NCI-H2227 (cell line): ENCODE results near the gene VWA8.
A peak's percentile ranks its signal among the peaks of the same experiment; 100 is the strongest.
"Not testable (repeated sequence)": the region's sequence is repeated elsewhere in the genome, so short reads cannot be mapped to it uniquely, and the experiment has no call there.

Source experiments
- DNase-seq: peaks from one replicate; lab custom pipeline; 2025; ENCODE audit not compliant: unreplicated experiment; lab: John Stamatoyannopoulos, UW

The VWA8 gene

DNA sequence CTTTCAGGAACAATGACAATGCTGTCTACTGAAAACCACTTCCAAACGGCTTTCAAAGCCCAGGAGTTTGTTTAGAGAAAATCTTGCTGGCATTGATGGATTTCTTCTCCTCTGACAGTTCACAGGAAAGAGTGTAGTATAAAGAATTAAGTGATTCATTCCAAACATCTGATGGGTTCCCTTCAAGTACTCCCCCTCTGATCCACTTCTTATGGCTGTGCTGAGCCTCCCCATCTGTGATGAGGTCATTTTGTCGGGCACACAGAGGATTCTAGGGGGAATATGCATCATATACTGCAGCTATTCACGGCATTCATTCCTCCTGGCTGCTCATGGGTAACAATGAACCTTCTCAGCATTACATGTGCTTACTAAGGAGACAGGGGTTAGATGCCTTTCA is 395.7 kb downstream of the VWA8 start:
- peak; percentile 19 for DNase-seq

DNA sequence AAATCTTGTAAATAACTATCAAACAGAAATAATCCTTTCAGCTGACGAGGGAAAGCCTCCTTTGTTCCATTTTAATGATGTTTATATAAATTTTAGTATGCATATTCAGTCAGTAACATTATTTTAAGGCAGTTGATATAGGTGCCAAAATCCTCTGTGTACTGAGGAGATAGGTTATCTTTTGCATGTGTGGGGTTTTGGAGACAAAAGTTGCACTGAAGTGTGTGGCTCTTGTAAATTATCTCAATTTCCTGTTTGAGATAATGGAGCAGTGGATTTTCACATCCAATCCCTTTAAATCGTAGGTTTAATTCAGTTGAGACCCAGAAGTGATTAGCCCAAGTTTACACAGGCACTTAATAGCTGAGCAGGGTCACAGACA is 396.9 kb downstream of the VWA8 start:
- DNase-seq = no peak

DNA sequence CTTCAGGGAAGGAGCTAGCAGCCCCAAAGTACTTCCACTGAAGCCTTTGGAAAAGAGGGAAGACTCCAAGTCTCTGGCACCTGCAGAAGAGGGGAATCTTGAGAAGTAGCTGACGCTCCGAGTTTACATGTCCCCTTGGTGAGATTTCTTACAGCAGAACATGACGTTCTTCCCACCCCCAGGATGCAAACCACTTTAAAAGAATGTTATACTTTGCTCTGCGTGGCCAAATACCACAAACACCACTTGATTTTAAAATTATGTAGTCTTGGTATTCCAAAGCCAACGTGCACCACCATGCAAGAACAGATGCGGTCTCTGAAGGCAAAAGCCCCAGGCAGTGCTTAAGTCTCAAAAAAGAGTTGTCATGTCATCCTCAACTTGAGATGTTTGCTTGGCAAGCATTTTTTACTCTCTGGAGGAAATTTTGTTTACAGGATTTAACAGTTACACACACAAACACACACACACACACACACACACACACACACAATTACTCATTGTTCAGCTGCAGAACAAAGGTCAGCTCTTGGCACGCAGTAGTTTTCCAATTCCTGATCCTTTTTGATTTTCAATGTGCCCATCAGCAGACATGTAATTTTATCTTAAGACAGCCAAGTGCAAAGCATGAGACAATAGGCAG is 397.4 kb downstream of the VWA8 start:
- DNase-seq = peak; percentile 20

DNA sequence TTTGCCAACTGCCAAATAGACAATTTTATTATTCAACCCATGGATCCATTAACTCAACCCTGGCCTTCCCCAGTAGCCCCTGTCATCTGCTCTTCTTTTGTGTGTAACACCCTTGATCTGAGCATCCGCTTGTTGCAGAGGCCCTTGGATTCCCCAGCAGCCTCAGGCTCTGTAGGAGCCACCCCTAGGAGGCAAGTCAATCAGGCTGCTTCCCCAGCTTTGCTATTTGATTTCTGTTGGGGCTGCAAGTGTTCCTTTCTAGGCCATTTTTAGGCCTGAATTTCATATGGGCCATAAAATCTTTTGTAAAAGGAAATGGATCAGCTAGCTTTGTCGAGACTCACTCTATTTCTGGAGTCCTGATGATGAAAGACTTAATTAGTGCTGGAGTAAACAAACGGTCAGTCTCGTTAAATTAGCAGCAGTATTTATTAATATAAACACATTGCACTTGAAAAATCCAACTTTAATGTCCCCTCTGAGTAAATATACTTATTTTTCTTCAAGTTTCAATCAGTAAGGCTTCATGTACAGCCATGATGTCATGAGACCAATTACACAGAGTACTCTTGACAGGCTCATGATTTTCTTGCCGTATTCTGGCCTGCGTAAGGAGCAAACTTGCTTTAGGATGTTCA is 398.2 kb downstream of the VWA8 start:
- DNase-seq = no peak

DNA sequence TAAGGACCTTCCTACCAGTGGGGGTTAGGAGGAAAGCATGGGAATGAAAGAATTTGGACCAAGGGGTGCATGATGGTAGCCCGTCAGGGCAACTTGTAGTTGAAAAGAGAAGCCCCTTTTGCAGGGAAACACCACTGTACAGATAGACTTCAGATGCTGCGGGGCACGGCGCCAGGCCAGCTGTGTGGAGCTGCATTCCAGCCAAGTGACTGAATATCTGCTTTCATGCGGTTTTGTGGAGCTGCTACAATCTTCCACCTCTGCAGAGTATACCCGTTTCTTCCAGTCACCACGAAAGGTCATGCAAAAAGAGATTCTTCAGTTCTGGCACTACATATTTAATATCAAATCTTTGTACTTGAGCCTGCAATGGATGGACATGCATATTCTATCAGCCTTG is 398.8 kb downstream of the VWA8 start:
- no peak for DNase-seq

DNA sequence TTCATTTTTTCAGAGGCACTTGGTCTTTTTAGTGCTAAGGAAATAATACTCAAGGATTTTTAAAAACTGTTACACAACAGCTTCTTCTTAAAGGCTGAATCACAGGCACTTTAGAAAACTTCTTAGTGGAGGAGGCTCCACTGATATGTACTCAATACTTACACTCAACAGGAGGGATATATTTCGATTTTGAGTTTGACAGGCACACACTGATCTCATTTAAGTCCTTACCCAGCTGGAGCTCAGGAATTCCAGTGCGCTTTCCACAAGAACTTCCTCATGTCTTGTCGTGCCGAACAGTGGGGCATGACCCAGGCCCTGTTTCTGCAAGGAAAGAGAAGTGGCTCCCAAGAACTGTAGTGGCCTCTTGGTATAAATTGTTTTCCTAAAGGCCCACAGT is 399.7 kb downstream of the VWA8 start:
- no peak for DNase-seq

DNA sequence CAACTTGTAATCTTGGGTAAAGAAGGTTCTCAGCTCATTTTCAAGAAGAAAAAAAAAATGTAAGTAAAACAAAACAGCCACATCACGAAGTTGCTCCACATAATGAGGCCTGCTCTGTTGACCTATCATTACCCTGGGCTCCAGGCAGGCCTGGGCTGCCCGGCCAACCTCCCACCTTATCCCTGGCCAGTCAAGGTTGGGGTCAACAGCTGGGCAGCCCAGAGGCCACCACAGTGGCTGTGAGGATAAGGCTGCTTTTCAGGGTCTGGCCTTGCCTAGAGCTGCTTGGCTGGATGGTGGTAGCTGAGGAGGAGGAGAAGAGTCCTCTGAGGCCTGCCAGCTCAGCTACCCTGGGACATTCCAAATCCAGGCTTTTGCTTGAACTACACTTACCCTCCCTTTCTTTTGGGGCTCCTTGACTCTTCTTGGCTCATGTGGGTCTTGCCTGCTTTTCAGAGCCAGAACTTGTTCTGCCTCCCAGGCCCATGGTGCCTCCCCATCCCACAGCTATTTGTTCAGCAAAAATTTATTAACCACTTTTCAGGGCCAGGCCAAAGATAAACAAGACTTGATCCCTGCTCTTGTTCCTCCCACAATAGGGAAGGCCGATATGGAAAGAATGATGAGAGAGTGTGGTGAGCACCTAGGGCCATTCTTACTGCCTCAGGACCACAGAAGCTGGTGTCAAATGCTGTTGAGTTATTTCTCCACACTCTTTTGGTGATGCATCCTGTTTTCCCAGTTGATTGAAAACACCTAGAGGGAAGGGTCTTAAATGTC is 401.9 kb downstream of the VWA8 start:
- DNase-seq = no peak

DNA sequence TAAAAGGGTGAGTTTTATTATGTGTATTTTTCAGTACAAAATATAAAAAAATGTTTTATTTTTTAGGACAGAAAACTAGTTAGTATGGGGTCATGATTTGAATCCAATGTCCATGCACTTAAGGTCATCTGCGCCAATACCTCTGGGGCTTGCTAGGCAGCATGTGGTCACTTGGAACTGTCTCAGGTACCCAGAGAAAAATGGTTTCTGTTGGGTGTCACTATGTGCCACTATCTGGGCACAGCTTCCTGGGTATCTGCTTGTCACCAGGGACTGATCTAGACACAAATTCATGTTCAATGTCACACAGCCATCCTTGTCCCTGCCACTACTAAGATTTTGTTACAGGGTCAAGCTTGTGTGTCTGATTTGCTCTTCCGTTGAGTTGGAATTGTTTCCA is 403.2 kb downstream of the VWA8 start:
- no peak for DNase-seq

DNA sequence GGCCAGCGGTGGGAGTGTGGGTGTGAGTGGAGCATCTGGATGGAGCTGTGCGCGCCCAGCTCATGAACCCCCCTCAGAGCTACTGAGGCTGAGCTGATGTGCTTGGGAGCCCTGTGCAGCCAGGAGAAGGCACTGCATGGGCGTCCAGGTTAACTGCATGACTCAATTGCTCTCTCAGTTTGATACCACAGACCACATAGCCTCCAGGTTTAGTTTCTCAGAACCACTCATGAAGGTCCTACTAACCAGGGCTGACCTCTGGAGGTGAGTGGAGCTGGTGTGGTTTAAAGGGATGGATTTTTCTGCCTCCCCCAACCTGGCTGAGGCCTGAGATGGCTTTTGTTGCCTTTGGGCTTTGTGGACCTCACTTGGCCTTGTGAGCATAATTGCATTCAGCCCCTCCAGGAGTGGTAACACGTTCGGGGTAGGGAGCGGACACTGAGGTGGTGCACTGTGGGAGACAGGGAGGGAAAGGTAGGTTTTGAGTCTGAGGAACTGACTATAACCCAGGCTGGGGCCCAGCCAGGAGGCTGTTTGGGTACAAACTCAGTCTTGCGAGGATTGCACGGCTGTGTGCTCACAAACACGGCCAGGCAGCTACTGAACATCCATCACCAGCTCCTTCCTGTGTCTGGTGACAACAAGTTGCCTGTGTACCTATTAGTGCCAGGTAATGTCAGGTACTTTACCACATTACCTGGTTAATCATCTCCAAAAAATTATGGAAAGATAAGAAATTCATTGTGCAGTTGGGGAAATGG is 406.1 kb downstream of the VWA8 start:
- no peak for DNase-seq

DNA sequence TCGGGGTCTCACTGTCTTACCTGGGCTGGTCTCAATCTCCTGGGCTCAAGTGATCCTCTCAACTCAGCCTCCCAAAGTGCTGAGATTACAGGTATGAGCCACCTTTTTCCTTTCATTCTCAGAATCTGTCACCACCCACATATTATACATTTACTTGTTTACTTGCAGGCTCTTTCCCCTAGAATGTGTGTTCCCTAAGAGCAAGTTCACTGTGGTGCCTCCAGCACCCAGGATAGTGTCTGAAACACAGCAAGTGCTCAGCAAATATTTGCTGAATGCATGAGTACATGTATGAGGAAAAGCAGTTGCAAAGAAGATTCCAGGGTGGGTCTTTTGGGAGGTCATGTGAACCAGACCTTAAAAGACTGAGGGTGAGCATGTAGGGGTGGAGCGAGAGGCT is 406.7 kb downstream of the VWA8 start:
- DNase-seq = no peak

DNA sequence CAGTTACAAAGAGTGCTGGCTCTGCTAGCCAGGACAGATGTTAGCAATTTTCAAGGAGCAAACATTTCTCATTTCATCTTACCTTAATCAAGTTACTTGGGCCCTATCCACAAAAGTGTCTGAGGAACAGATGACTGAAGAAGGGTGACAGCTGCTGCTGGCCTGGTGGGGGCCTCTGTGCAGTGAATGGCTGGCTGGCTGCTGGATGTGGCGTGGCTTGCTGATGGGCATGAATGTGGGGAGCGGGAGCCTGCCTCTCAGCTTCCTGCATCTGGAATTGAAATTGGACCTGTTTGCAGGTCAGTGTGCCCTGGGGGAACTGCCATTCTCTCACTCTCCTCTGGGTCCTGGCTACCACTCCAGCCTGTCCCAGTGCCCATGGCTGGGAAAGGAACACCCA is 408.9 kb downstream of the VWA8 start:
- no peak for DNase-seq

DNA sequence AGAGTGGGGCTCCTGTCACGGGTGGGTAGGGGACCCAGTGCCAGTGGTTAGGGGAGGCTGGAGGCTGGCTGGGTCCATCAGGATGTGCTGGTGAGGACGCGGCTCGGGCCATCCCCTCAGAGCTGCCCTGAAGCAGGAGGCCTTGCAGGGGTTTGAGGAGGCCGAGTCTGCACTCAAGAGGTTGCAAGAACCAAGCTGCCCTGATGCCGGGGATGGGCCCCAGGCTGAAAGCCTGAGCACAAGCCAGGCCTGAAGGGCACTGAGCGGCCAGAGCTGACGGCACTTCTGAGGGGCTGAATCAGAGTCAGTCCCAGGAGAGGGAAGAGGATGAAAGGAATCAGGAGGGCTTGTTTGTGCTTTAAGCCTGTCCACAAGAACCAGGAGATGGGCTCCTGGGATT is 410.6 kb downstream of the VWA8 start:
- no peak for DNase-seq

DNA sequence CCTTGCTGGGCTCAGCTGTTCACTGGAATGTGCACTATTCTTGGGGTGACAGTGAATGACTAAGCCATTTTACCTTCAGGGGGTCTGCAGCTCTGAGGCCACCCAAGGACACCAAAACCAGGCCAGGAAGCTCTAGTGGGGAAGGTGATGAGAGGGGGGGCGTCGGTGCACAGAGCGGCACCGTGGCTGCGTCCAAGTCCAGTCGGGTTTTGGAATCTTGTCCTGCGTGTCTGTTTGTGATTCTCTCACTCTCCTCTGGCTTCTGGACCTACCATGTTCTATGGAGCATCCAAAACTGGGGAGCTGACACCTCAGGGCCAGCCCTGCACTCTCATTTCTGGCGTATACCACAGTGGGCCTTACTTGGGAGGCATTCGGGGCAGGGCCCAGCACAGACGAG is 411.4 kb downstream of the VWA8 start:
- no peak for DNase-seq

DNA sequence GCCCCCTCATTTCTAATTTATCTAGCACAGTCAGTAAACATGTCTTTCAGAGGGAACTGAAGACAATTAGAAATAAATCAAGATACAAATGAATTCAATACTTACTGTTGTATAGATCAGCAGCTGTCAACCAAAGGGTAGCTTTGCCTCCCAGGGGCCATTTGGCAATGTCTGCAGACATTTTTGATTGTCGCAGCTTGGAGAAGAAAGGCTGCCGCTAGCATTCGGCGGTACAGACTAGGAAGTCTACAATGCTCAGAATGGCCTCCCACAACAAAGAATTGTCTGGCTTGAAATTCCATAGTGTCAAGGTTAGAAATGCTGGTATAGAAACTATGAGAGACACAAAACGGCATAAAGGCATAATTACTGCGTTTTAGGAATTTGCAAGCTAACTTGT is 412.0 kb downstream of the VWA8 start:
- no peak for DNase-seq

DNA sequence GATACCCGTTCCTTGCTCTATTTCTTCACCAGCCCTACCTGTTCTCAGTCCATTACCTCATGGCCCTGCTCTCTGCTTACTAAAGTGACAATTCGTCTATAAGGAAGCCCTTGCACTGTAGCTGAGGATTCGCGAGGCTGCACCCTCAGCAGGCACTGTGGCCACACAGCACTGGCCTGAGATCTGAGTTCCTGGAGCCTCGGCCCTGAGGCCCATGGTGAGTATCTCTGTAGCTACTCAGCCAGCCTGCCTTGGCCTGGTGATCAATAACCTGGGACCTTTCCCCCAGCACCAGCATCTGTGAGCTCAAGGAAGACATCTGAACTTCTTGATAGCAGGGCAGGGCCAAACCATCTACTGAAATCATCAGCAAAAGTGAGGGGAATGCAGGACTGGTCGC is 412.9 kb downstream of the VWA8 start:
- DNase-seq = no peak

DNA sequence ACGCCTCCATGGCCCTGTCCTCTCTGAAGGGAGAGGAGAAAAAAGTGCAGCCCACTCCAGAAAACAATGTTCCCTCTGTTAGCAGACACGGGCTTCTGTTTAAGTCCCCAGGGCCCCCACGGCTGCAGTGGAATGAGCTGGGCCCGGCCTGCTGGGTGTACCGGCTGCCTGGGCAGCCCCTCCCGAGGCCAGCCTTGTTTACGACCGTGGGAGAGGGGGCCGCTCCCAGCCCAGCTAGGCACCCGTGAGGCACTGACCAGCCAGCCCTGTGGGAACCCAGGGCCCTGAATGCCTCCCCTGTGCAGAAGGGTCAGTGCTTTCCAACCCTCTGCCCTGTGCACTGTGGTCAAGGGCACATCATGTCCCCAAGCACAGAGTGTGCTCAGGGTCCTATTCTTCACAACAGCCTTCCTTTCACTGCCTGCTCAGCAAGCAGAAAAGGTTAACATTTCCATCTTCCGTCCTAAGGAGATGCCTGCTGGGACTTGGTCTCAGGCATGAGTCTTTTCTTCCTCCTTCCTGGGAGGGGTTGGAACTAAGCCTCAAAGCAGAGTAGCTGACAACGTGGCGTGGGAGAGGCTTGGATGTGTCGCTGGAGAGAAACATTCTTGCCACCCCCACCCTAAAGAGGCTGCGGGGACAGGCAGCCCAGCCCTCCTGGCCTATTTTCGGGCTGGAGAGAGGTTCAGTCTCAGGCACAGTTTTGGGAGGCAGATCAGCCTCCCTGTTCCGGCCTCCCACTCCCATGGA is 413.5 kb downstream of the VWA8 start:
- no peak for DNase-seq

DNA sequence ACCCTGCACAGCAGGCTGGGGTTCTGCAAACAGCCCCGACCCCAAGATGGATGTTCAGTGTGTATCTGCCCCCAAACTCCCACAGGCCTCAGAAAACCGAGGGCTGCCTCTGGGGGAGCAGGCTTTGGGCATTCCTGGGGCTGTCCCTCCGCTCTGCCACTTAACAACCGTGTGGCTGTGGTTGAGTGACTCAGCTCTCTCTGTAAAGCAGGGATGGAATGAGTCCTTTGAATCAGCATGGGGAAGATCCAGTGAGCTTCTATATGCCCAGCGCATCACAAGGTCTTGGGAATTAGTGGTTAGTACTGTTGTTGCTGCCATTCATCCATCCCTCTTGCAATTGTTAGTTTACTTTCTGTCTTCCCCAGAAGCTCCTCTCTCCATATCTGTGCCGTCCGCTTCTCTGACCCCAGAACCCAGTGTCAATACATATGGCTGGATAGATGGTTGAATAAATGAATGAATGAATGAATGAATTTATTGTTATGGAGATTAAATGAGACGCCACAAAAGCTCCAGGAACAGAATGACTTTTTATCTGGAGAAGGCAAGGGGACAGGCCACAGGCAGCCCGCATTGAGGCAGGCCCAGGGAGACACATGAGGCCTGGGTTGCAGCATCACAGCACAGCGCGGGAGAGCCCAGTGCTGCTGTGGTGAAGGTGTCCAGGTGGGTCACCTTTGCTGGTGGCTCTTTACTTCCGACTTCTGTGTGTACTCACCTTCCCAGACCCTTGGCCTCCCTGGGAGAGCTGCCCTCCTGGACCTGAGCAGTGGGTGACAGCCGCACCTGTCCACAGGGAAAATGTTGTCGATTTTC is 414.3 kb downstream of the VWA8 start:
- no peak for DNase-seq

DNA sequence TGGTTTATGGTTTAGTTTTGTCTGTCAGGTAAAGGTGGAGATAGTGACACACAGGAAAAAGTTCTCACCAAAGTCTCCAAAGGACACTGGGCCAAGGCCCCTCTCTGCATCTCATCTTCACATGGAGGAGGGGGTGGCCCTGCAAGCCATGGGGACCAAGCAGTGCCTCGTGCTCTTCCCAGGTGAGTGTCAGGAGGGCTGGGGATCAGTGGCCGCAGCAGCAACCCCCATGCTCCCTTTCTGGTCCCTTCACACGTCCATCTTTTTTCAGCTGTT is 415.5 kb downstream of the VWA8 start:
- DNase-seq = no peak

DNA sequence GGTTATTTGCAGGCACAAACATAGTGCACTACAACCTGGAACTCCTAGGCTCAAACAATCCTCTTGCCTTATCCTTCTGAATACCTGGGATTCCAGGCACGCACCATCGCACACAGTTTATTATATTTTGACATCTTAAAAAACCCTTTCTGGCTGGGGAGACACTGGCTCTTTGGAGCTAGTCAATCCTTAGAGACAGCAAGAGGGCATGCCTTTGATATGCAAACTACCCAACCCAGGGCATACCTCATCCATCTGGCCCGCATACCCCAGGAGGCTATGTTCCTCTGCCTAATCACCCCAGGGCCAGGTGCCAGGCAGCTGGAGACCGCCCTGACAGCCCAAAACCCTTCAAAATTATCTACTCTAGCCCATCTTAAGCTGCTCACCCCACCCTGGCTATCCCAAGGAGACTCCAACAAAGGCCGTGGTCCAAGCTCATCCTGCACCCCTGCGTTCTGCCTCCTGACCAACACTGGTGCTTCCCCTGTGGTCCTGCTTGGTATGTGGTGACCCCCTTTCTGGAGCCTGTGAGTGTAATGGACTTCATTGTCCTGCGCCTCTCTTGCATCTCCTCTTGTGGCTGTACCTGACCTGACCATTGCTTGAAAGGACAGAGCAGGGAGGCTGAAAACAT is 417.1 kb downstream of the VWA8 start:
- DNase-seq = no peak

DNA sequence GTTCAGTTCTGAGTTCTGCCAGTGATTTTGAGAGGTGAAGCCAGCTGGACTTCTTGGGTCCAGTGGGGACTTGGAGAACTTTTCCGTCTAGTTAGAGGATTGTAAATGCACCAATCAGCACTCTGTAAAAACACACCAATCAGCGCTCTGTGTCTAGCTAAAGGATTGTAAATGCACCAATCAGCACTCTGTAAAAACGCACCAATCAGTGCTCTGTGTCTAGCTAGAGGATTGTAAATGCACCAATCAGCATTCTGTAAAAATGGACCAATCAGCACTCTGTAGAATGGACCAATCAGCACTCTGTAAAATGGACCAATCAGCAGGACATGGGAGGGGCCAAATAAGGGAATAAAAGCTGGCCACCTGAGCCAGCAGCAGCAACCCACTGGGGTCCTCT is 418.1 kb downstream of the VWA8 start:
- not testable (repeated sequence) for DNase-seq
